ENCODE results near the gene RUSC2. TPM values are rescaled to one million over a fixed set of nuclear protein-coding genes. Genes with fewer than 3 reads are reported as not detected.

Gene RUSC2
- total RNA-seq, 2 experiments from 2014 or later: not detected

DNA sequence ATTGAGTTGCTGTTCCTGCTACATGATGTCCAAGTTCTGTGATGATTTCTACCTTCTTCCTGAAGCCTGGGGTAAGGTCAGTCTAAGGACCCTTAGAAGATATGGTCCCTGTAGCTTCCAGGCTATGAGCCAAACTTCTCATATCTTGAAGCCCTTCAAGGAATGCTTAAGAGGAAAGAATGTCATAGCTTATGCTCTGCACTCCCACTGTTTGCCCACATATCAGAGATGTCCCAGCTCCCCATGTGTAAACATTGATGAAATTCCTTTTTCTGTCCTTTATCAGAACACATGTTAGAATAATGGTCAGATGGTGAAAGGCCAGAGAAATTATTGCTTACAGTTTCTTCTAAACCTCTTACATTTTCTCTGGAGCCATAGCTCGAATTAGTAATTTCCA, 41.4 kb upstream of the RUSC2 start:
- no peak overlapping the region for H2AFZ ChIP-seq (ENCODE audit: low read length)
- no peak for DNase-seq (ENCODE audit: low spot score)
- no peaks in the 10 kb centered on the region for H3K9me3 ChIP-seq (ENCODE audit: low read length)
- H3K4me2 ChIP-seq (ENCODE audit: low read length): no peak overlapping the region
- no peaks in the 10 kb centered on the region for H4K20me1 ChIP-seq (ENCODE audit: insufficient read depth, low read length)
- ChIA-PET POLR2A (interaction anchor here (0.6 kb wide), 1 partner anchor 282 kb away, joined by 5 read pairs; no protein-coding TSS in a partner anchor), CTCF (ENCODE audit: unreplicated experiment) (no interaction called here)
- no peaks in the 10 kb centered on the region for H3K9me2 ChIP-seq (ENCODE audit: insufficient read depth, low read length)
- H3K36me3 ChIP-seq (ENCODE audit: insufficient read depth, low read length): no peaks in the 10 kb centered on the region
- TF ChIP-seq, protein P1, sequence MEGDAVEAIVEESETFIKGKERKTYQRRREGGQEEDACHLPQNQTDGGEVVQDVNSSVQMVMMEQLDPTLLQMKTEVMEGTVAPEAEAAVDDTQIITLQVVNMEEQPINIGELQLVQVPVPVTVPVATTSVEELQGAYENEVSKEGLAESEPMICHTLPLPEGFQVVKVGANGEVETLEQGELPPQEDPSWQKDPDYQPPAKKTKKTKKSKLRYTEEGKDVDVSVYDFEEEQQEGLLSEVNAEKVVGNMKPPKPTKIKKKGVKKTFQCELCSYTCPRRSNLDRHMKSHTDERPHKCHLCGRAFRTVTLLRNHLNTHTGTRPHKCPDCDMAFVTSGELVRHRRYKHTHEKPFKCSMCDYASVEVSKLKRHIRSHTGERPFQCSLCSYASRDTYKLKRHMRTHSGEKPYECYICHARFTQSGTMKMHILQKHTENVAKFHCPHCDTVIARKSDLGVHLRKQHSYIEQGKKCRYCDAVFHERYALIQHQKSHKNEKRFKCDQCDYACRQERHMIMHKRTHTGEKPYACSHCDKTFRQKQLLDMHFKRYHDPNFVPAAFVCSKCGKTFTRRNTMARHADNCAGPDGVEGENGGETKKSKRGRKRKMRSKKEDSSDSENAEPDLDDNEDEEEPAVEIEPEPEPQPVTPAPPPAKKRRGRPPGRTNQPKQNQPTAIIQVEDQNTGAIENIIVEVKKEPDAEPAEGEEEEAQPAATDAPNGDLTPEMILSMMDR (conservative IDR thresholded peaks at IDR 0.05; ENCODE audit: low read length): no peak
- no peak for TF ChIP-seq EZH2phosphoT487 (IDR thresholded peaks at IDR 0.05; ENCODE audit: borderline replicate concordance, low read depth, low read length)
- BruUV-seq (replicated peaks): no TSS peak
- H3K4me1 ChIP-seq (ENCODE audit: insufficient read depth, low read length, poor library complexity, severe bottlenecking): no peaks in the 10 kb centered on the region
- no peak overlapping the region for H3K4me3 ChIP-seq (ENCODE audit: low read depth, low read length, poor library complexity, severe bottlenecking)
- intact Hi-C loops (cut with micrococcal nuclease; ENCODE audit: unreplicated experiment): no loop called here
- H3K27ac ChIP-seq (ENCODE audit: low read depth, low read length, poor library complexity, severe bottlenecking): no peak overlapping the region
- H3K79me2 ChIP-seq (ENCODE audit: insufficient read depth, low read depth, low read length): no peaks in the 10 kb centered on the region

- no TSS peak for BruUV-seq (replicated peaks)
- DNase-seq (ENCODE audit: low spot score): peak; percentile 4
- CTCF ChIA-PET (ENCODE audit: unreplicated experiment): interaction anchor here (1.7 kb wide), 1 partner anchor 16 kb away, joined by 5 read pairs; no protein-coding TSS in a partner anchor
Measured at GRCh38 chr9:35452481-35452880, 37.4 kb upstream of the RUSC2 start.

DNA sequence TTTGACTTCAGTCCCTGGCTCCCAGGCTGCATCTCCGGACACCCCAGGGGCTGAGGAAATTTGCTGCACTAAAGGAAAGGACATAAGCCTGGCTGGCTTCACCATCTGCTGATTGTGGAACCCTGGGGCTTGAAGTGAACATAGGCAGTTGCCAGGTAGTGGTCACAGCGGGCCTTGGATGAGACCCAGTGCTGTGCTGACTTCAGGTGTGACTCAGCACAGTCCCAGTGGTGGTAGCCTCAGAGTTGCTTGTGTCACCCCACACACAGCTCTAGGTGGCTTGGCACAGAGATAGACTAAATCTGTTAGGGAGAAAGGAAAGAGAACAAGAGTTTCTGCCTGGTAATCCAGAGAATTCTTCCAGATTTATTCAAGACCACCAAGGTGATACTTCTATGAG, 36.1 kb upstream of the RUSC2 start:
- intact Hi-C loops (cut with micrococcal nuclease; ENCODE audit: unreplicated experiment): no loop called here
- H3K9me3 ChIP-seq (ENCODE audit: low read length): no peaks in the 10 kb centered on the region
- no peak for DNase-seq (ENCODE audit: low spot score)
- H2AFZ ChIP-seq (ENCODE audit: low read length): no peak overlapping the region
- no peaks in the 10 kb centered on the region for H3K36me3 ChIP-seq (ENCODE audit: insufficient read depth, low read length)
- no peak overlapping the region for H3K4me2 ChIP-seq (ENCODE audit: low read length)
- no peak overlapping the region for H3K4me3 ChIP-seq (ENCODE audit: low read depth, low read length, poor library complexity, severe bottlenecking)
- TF ChIP-seq, protein P1 (conservative IDR thresholded peaks at IDR 0.05; ENCODE audit: low read length): no peak
- no peak for TF ChIP-seq EZH2phosphoT487 (IDR thresholded peaks at IDR 0.05; ENCODE audit: borderline replicate concordance, low read depth, low read length)
- POLR2A ChIA-PET: no interaction called here
- H3K4me1 ChIP-seq (ENCODE audit: insufficient read depth, low read length, poor library complexity, severe bottlenecking): no peaks in the 10 kb centered on the region
- no peaks in the 10 kb centered on the region for H4K20me1 ChIP-seq (ENCODE audit: insufficient read depth, low read length)
- H3K27ac ChIP-seq (ENCODE audit: low read depth, low read length, poor library complexity, severe bottlenecking): no peak overlapping the region
- H3K9me2 ChIP-seq (ENCODE audit: insufficient read depth, low read length): no peaks in the 10 kb centered on the region
- no TSS peak for BruUV-seq (replicated peaks)
- H3K79me2 ChIP-seq (ENCODE audit: insufficient read depth, low read depth, low read length): no peaks in the 10 kb centered on the region
- CTCF ChIA-PET (ENCODE audit: unreplicated experiment): no interaction called here

More at GRCh38 chr9:35452481-35452880, 37.4 kb upstream of the RUSC2 start:
- H3K9me3 ChIP-seq (ENCODE audit: low read length): no peaks in the 10 kb centered on the region
- no peaks in the 10 kb centered on the region for H3K9me2 ChIP-seq (ENCODE audit: insufficient read depth, low read length)
- no peaks in the 10 kb centered on the region for H3K79me2 ChIP-seq (ENCODE audit: insufficient read depth, low read depth, low read length)
- TF ChIP-seq, protein P1 (conservative IDR thresholded peaks at IDR 0.05; ENCODE audit: low read length): 0 out of 2 replicates have a peak, but pooled peaks have one; percentile 23
- TF ChIP-seq EZH2phosphoT487 (IDR thresholded peaks at IDR 0.05; ENCODE audit: borderline replicate concordance, low read depth, low read length): no peak
- no peak overlapping the region for H2AFZ ChIP-seq (ENCODE audit: low read length)
- H3K36me3 ChIP-seq (ENCODE audit: insufficient read depth, low read length): no peaks in the 10 kb centered on the region
- intact Hi-C loops (cut with micrococcal nuclease; ENCODE audit: unreplicated experiment): no loop called here
- no peaks in the 10 kb centered on the region for H4K20me1 ChIP-seq (ENCODE audit: insufficient read depth, low read length)
- no peak overlapping the region for H3K4me3 ChIP-seq (ENCODE audit: low read depth, low read length, poor library complexity, severe bottlenecking)
- no peak overlapping the region for H3K27ac ChIP-seq (ENCODE audit: low read depth, low read length, poor library complexity, severe bottlenecking)
- H3K4me2 ChIP-seq (ENCODE audit: low read length): no peak overlapping the region
- no peaks in the 10 kb centered on the region for H3K4me1 ChIP-seq (ENCODE audit: insufficient read depth, low read length, poor library complexity, severe bottlenecking)
- POLR2A ChIA-PET: no interaction called here

All from OCI-LY7 (cell line).